GM18951 (cell line): ENCODE measurements around the gene SEMA3A.

Source experiments
- POLR2A ChIP-seq: IDR thresholded peaks from 4 replicates; pipeline ENCODE4 v1.6.1; 2011; ENCODE audit warnings: mild to moderate bottlenecking; ENCODE audit not compliant: insufficient read length, insufficient read depth; ENCODE audit errors: extremely low read depth
- in situ Hi-C: fragments of 300-500 bp; cut with MboI; formaldehyde crosslinking; loops from one replicate; pipeline ENCODE4 v1.12.0; 2022; ENCODE audit warnings: low sequenced_read_pairs, mixed read lengths, inconsistent platforms; ENCODE audit not compliant: unreplicated experiment

SEMA3A gene

GRCh38 chr7:83947260-83947659 is 247.3 kb downstream of the SEMA3A start:
- TF ChIP-seq POLR2A: no peak
- in situ Hi-C loops: no loop called here

GRCh38 chr7:83946801-83947200 is 247.8 kb downstream of the SEMA3A start:
- in situ Hi-C loops: no loop called here
- TF ChIP-seq POLR2A: no peak

GRCh38 chr7:83941300-83941699 is 253.3 kb downstream of the SEMA3A start:
- TF ChIP-seq POLR2A: no peak
- in situ Hi-C loops: no loop called here

- no peak for TF ChIP-seq POLR2A
- in situ Hi-C loops: no loop called here
Observed at GRCh38 chr7:83937930-83938329, 256.7 kb downstream of the SEMA3A start.

- in situ Hi-C loops: no loop called here
- no peak for TF ChIP-seq POLR2A
Observed at GRCh38 chr7:83936056-83936708, 258.4 kb downstream of the SEMA3A start.

- in situ Hi-C loops: no loop called here
Observed at GRCh38 chr7:83934118-83934734, 260.4 kb downstream of the SEMA3A start.

GRCh38 chr7:83931968-83932367 is 262.6 kb downstream of the SEMA3A start:
- in situ Hi-C loops: no loop called here
- no peak for TF ChIP-seq POLR2A

More at GRCh38 chr7:83934118-83934734, 260.4 kb downstream of the SEMA3A start:
- TF ChIP-seq POLR2A: no peak

- TF ChIP-seq POLR2A: no peak
- in situ Hi-C loops: no loop called here
Observed at GRCh38 chr7:83930262-83930661, 264.3 kb downstream of the SEMA3A start.

- TF ChIP-seq POLR2A: no peak
- in situ Hi-C loops: no loop called here
Observed at GRCh38 chr7:83925860-83926259, 268.7 kb downstream of the SEMA3A start.

GRCh38 chr7:83921941-83922607 is 272.5 kb downstream of the SEMA3A start:
- in situ Hi-C loops: no loop called here
- no peak for TF ChIP-seq POLR2A

- in situ Hi-C loops: no loop called here
Observed at GRCh38 chr7:83921271-83921940, 273.2 kb downstream of the SEMA3A start.

GRCh38 chr7:83918142-83918541 is 276.4 kb downstream of the SEMA3A start:
- in situ Hi-C loops: no loop called here
- TF ChIP-seq POLR2A: no peak

More at GRCh38 chr7:83921271-83921940, 273.2 kb downstream of the SEMA3A start:
- TF ChIP-seq POLR2A: no peak

GRCh38 chr7:83913174-83913573 is 281.4 kb downstream of the SEMA3A start:
- in situ Hi-C loops: no loop called here
- TF ChIP-seq POLR2A: no peak
